Omental fat pad (tissue), 4 donors: ENCODE measurements around the gene GRHPR. TPM values are rescaled to one million over a fixed set of nuclear protein-coding genes. Genes with fewer than 3 reads are reported as not detected.

ENCODE experiments used
- ATAC-seq: fragments of 150-250 bp; one replicate; pipeline ENCODE4 v1.9.1; 2016; ENCODE audit warnings: mild to moderate bottlenecking, moderate library complexity; ENCODE audit not compliant: low FRiP score
- DNase-seq: peaks from one replicate; pipeline ENCODE4 v3.0.0-alpha.2; 2019; ENCODE audit warnings: low spot score
- CTCF ChIP-seq, 3 donors: fragments of 450-650 bp; IDR thresholded peaks; one replicate each; pipeline ENCODE4 v1.5.1; 2016 to 2017; ENCODE audit warnings: antibody characterized with exemption in 3 of 3, mild to moderate bottlenecking in 3 of 3, moderate library complexity in 2 of 3
- total RNA-seq, 4 donors: library from RNA; depleted of rRNA; stranded (reverse); fragments of >200 nt; gene quantifications; one replicate each; pipeline ENCODE4 v1.1.0, GENCODE V29; 2016

GRHPR gene
- total RNA-seq: 100 to 1,000 TPM in 3 of 4 donors, 10 to 100 TPM in 1; 92.8 to 162 (median 142) TPM

GRCh38 chr9:37422289-37423104 lies at the start of gene GRHPR:
Gene GRHPR, plus strand, starts transcription at chr9:37422696. Its CDS starts 55 bp downstream, at chr9:37422751.
- DNase-seq: peak; percentile 64
- no peak for TF ChIP-seq CTCF (IDR thresholded peaks at IDR 0.05)
- ATAC-seq: peak; percentile 98

GRCh38 chr9:37372839-37373238 lies 49.7 kb upstream of the GRHPR start:
- no peak for DNase-seq
- no peak for ATAC-seq
- TF ChIP-seq CTCF (IDR thresholded peaks at IDR 0.05): no peak

- DNase-seq (no peak), ATAC-seq (no peak)
- no peak for TF ChIP-seq CTCF (IDR thresholded peaks at IDR 0.05)
Observed at GRCh38 chr9:37373621-37374020, 48.9 kb upstream of the GRHPR start.

GRCh38 chr9:37374892-37375291 lies 47.6 kb upstream of the GRHPR start:
- no peak for ATAC-seq
- no peak for DNase-seq
- no peak for TF ChIP-seq CTCF (IDR thresholded peaks at IDR 0.05)

GRCh38 chr9:37377688-37378612 lies 44.5 kb upstream of the GRHPR start:
- no peak for TF ChIP-seq CTCF (IDR thresholded peaks at IDR 0.05)
- ATAC-seq (no peak), DNase-seq (no peak)

- no peak for TF ChIP-seq CTCF (IDR thresholded peaks at IDR 0.05)
- ATAC-seq: no peak
- no peak for DNase-seq
Observed at GRCh38 chr9:37378613-37379004, 43.9 kb upstream of the GRHPR start.
